ENCODE data around the gene ATP7B.

ATP7B gene

GRCh38 chr13:51942189-51942588 is 69.1 kb downstream of the ATP7B start:
- no peak overlapping the region for H2BK120ac ChIP-seq (ENCODE audit: low read depth, low read length)
- no peak overlapping the region for H3K4me2 ChIP-seq (ENCODE audit: insufficient read depth, low read length, poor library complexity, severe bottlenecking)
- no peak overlapping the region for H2AK5ac ChIP-seq (ENCODE audit: low read depth, low read length)
- no peak overlapping the region for H2BK5ac ChIP-seq (ENCODE audit: low read length)
- H2AFZ ChIP-seq (ENCODE audit: low read length): no peak overlapping the region
- no peaks in the 10 kb centered on the region for H3K9me3 ChIP-seq (replicated peaks in 1 of 2; ENCODE audit: control insufficient read depth in 2 of 2, insufficient read depth in 1 of 2, low read depth in 1 of 2, low read length in 2 of 2)
- no peaks in the 10 kb centered on the region for H3K79me1 ChIP-seq (ENCODE audit: low read depth, low read length)
- H3K18ac ChIP-seq (ENCODE audit: low read length): no peak overlapping the region
- H3K4me3 ChIP-seq (ENCODE audit: low read length in 2 of 2): no peak overlapping the region
- no peak overlapping the region for H3K9ac ChIP-seq (ENCODE audit: low read depth, low read length, poor library complexity)
- H3K14ac ChIP-seq (ENCODE audit: low read length): no peak overlapping the region
- no peaks in the 10 kb centered on the region for H3K4me1 ChIP-seq (ENCODE audit: control insufficient read depth in 2 of 2, insufficient read depth in 1 of 2, low read depth in 1 of 2, low read length in 2 of 2)
- DNase-seq (ENCODE audit: low spot score): no peak
- H2BK12ac ChIP-seq (ENCODE audit: low read length): no peak overlapping the region
- H3K27ac ChIP-seq (replicated peaks; ENCODE audit: low read length): no peak overlapping the region
- no peak overlapping the region for H4K91ac ChIP-seq (ENCODE audit: low read depth, low read length, poor library complexity)
- no peak overlapping the region for H3K23ac ChIP-seq (ENCODE audit: low read depth, low read length, poor library complexity)
- H3K36me3 ChIP-seq (replicated peaks in 1 of 2; ENCODE audit: control insufficient read depth in 2 of 2, insufficient read depth in 2 of 2, low read length in 2 of 2): no peaks in the 10 kb centered on the region
- H2BK15ac ChIP-seq (ENCODE audit: low read length): no peak overlapping the region
- no peak overlapping the region for H4K8ac ChIP-seq (ENCODE audit: low read depth, low read length)
- H3K4ac ChIP-seq (ENCODE audit: low read length): no peak overlapping the region
- WGBS, 2 donors (ENCODE audit: extremely low coverage in 2 of 2, insufficient read length in 2 of 2, insufficient replicate concordance in 1 of 2): no CpG with 5 or more reads among the region's 9 CpGs
- no peaks in the 10 kb centered on the region for H3K27me3 ChIP-seq (ENCODE audit: control insufficient read depth in 3 of 3, insufficient read depth in 3 of 3, low read depth in 1 of 3, low read length in 3 of 3)

- no peak overlapping the region for H2BK15ac ChIP-seq (ENCODE audit: low read length)
- H3K4me3 ChIP-seq (ENCODE audit: low read length in 2 of 2): no peak overlapping the region
- no peaks in the 10 kb centered on the region for H3K79me1 ChIP-seq (ENCODE audit: low read depth, low read length)
- H3K4me2 ChIP-seq (ENCODE audit: insufficient read depth, low read length, poor library complexity, severe bottlenecking): no peak overlapping the region
- H3K4me1 ChIP-seq (ENCODE audit: control insufficient read depth in 2 of 2, insufficient read depth in 1 of 2, low read depth in 1 of 2, low read length in 2 of 2): no peaks in the 10 kb centered on the region
- DNase-seq (ENCODE audit: low spot score): no peak
- H3K27ac ChIP-seq (replicated peaks; ENCODE audit: low read length): no peak overlapping the region
- H3K9ac ChIP-seq (ENCODE audit: low read depth, low read length, poor library complexity): no peak overlapping the region
- no peak overlapping the region for H3K18ac ChIP-seq (ENCODE audit: low read length)
- H3K36me3 ChIP-seq (replicated peaks in 1 of 2; ENCODE audit: control insufficient read depth in 2 of 2, insufficient read depth in 2 of 2, low read length in 2 of 2): peaks cover 0 to 2% of the 10 kb centered on the region in 2 donors
- no peak overlapping the region for H2BK120ac ChIP-seq (ENCODE audit: low read depth, low read length)
- H3K27me3 ChIP-seq (ENCODE audit: control insufficient read depth in 3 of 3, insufficient read depth in 3 of 3, low read depth in 1 of 3, low read length in 3 of 3): no peaks in the 10 kb centered on the region
- H3K14ac ChIP-seq (ENCODE audit: low read length): no peak overlapping the region
- H2BK12ac ChIP-seq (ENCODE audit: low read length): no peak overlapping the region
- WGBS, 2 donors (ENCODE audit: extremely low coverage in 2 of 2, insufficient read length in 2 of 2, insufficient replicate concordance in 1 of 2): no CpG with 5 or more reads among the region's 3 CpGs
- H3K9me3 ChIP-seq (replicated peaks in 1 of 2; ENCODE audit: control insufficient read depth in 2 of 2, insufficient read depth in 1 of 2, low read depth in 1 of 2, low read length in 2 of 2): no peaks in the 10 kb centered on the region
- no peak overlapping the region for H4K8ac ChIP-seq (ENCODE audit: low read depth, low read length)
- H2AK5ac ChIP-seq (ENCODE audit: low read depth, low read length): no peak overlapping the region
- no peak overlapping the region for H2AFZ ChIP-seq (ENCODE audit: low read length)
- H4K91ac ChIP-seq (ENCODE audit: low read depth, low read length, poor library complexity): no peak overlapping the region
- no peak overlapping the region for H2BK5ac ChIP-seq (ENCODE audit: low read length)
- no peak overlapping the region for H3K4ac ChIP-seq (ENCODE audit: low read length)
- H3K23ac ChIP-seq (ENCODE audit: low read depth, low read length, poor library complexity): no peak overlapping the region
Measured at GRCh38 chr13:51938454-51938853, 72.8 kb downstream of the ATP7B start.

GRCh38 chr13:51937320-51938290 is 73.6 kb downstream of the ATP7B start:
- H3K18ac ChIP-seq (ENCODE audit: low read length): no peak overlapping the region
- no peak overlapping the region for H2BK5ac ChIP-seq (ENCODE audit: low read length)
- H3K4me2 ChIP-seq (ENCODE audit: insufficient read depth, low read length, poor library complexity, severe bottlenecking): no peak overlapping the region
- no peak overlapping the region for H3K23ac ChIP-seq (ENCODE audit: low read depth, low read length, poor library complexity)
- H2AFZ ChIP-seq (ENCODE audit: low read length): no peak overlapping the region
- H3K14ac ChIP-seq (ENCODE audit: low read length): no peak overlapping the region
- H3K27me3 ChIP-seq (ENCODE audit: control insufficient read depth in 3 of 3, insufficient read depth in 3 of 3, low read depth in 1 of 3, low read length in 3 of 3): no peaks in the 10 kb centered on the region
- H2BK12ac ChIP-seq (ENCODE audit: low read length): no peak overlapping the region
- no peak overlapping the region for H4K91ac ChIP-seq (ENCODE audit: low read depth, low read length, poor library complexity)
- H3K27ac ChIP-seq (replicated peaks; ENCODE audit: low read length): no peak overlapping the region
- no peaks in the 10 kb centered on the region for H3K79me1 ChIP-seq (ENCODE audit: low read depth, low read length)
- no peak overlapping the region for H2AK5ac ChIP-seq (ENCODE audit: low read depth, low read length)
- H3K4me1 ChIP-seq (ENCODE audit: control insufficient read depth in 2 of 2, insufficient read depth in 1 of 2, low read depth in 1 of 2, low read length in 2 of 2): no peaks in the 10 kb centered on the region
- WGBS, 2 donors (ENCODE audit: extremely low coverage in 2 of 2, insufficient read length in 2 of 2, insufficient replicate concordance in 1 of 2): no CpG with 5 or more reads among the region's 22 CpGs
- H3K9me3 ChIP-seq (replicated peaks in 1 of 2; ENCODE audit: control insufficient read depth in 2 of 2, insufficient read depth in 1 of 2, low read depth in 1 of 2, low read length in 2 of 2): no peaks in the 10 kb centered on the region
- H2BK120ac ChIP-seq (ENCODE audit: low read depth, low read length): no peak overlapping the region
- peaks cover 0 to 2% of the 10 kb centered on the region in 2 donors for H3K36me3 ChIP-seq (replicated peaks in 1 of 2; ENCODE audit: control insufficient read depth in 2 of 2, insufficient read depth in 2 of 2, low read length in 2 of 2)
- H4K8ac ChIP-seq (ENCODE audit: low read depth, low read length): no peak overlapping the region
- no peak overlapping the region for H3K4ac ChIP-seq (ENCODE audit: low read length)
- no peak overlapping the region for H3K4me3 ChIP-seq (ENCODE audit: low read length in 2 of 2)
- DNase-seq (ENCODE audit: low spot score): no peak
- H3K9ac ChIP-seq (ENCODE audit: low read depth, low read length, poor library complexity): no peak overlapping the region
- no peak overlapping the region for H2BK15ac ChIP-seq (ENCODE audit: low read length)

GRCh38 chr13:51935326-51936171 is 75.7 kb downstream of the ATP7B start:
- H2AFZ ChIP-seq (ENCODE audit: low read length): no peak overlapping the region
- H3K4me2 ChIP-seq (ENCODE audit: insufficient read depth, low read length, poor library complexity, severe bottlenecking): no peak overlapping the region
- no peak overlapping the region for H3K18ac ChIP-seq (ENCODE audit: low read length)
- H4K8ac ChIP-seq (ENCODE audit: low read depth, low read length): no peak overlapping the region
- H3K4ac ChIP-seq (ENCODE audit: low read length): no peak overlapping the region
- no peak overlapping the region for H3K27ac ChIP-seq (replicated peaks; ENCODE audit: low read length)
- no peak overlapping the region for H2AK5ac ChIP-seq (ENCODE audit: low read depth, low read length)
- H3K9me3 ChIP-seq (replicated peaks in 1 of 2; ENCODE audit: control insufficient read depth in 2 of 2, insufficient read depth in 1 of 2, low read depth in 1 of 2, low read length in 2 of 2): no peaks in the 10 kb centered on the region
- H2BK5ac ChIP-seq (ENCODE audit: low read length): no peak overlapping the region
- H3K4me1 ChIP-seq (ENCODE audit: control insufficient read depth in 2 of 2, insufficient read depth in 1 of 2, low read depth in 1 of 2, low read length in 2 of 2): no peaks in the 10 kb centered on the region
- H3K27me3 ChIP-seq (ENCODE audit: control insufficient read depth in 3 of 3, insufficient read depth in 3 of 3, low read depth in 1 of 3, low read length in 3 of 3): no peaks in the 10 kb centered on the region
- DNase-seq (ENCODE audit: low spot score): peak; percentile 5
- peaks cover 0 to 2% of the 10 kb centered on the region in 2 donors for H3K36me3 ChIP-seq (replicated peaks in 1 of 2; ENCODE audit: control insufficient read depth in 2 of 2, insufficient read depth in 2 of 2, low read length in 2 of 2)
- H3K23ac ChIP-seq (ENCODE audit: low read depth, low read length, poor library complexity): no peak overlapping the region
- H4K91ac ChIP-seq (ENCODE audit: low read depth, low read length, poor library complexity): no peak overlapping the region
- H3K79me1 ChIP-seq (ENCODE audit: low read depth, low read length): no peaks in the 10 kb centered on the region
- H3K4me3 ChIP-seq (ENCODE audit: low read length in 2 of 2): no peak overlapping the region
- H3K9ac ChIP-seq (ENCODE audit: low read depth, low read length, poor library complexity): peak overlapping the region; percentile 12
- H3K14ac ChIP-seq (ENCODE audit: low read length): no peak overlapping the region
- no peak overlapping the region for H2BK120ac ChIP-seq (ENCODE audit: low read depth, low read length)
- no peak overlapping the region for H2BK15ac ChIP-seq (ENCODE audit: low read length)
- no CpG with 5 or more reads among the region's 14 CpGs for WGBS, 2 donors (ENCODE audit: extremely low coverage in 2 of 2, insufficient read length in 2 of 2, insufficient replicate concordance in 1 of 2)
- H2BK12ac ChIP-seq (ENCODE audit: low read length): no peak overlapping the region

Measured in neuronal stem cell (in vitro differentiated cells).